ENCODE data around the gene C4A.

C4A gene

DNA sequence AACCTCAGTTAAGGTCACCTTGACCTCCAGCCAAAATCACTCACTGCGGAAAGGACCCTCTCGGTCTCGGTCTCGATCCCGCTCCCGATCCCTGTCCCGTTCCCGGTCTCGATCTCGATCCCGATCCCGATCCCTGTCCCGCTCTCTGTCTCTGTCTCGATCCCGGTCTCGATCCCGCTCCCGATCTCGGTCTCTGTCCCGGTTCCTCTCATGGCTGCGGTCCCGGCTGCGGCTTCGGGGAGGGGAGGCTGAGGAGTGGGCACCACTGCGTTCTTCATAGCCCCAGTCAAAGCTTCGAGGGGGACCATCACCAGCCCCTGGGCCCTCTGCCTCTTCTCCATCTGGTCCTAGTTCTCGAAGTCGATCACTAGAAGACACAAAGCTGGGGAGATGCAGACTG lies 27.3 kb upstream of the C4A start:
- H3K9ac ChIP-seq = no peak overlapping the region
- H2AFZ ChIP-seq (ENCODE audit: low read depth) = no peak overlapping the region
- H3K27me3 ChIP-seq (ENCODE audit: insufficient read depth, low read depth) = no peaks in the 10 kb centered on the region
- H3K36me3 ChIP-seq (ENCODE audit: insufficient read depth) = 0 out of 2 replicates have a peak, but pooled peaks cover 5% of the 10 kb centered on the region
- no peak overlapping the region for H3K27ac ChIP-seq
- H4K20me1 ChIP-seq (ENCODE audit: insufficient read depth) = no peaks in the 10 kb centered on the region
- no peak for TF ChIP-seq CTCF (conservative IDR thresholded peaks at IDR 0.05; ENCODE audit: low read depth, low read length)
- peaks cover 18% of the 10 kb centered on the region for H3K79me2 ChIP-seq (ENCODE audit: insufficient read depth, low read depth)
- H3K4me2 ChIP-seq = no peak overlapping the region
- H3K4me1 ChIP-seq (ENCODE audit: low read depth, poor library complexity, severe bottlenecking) = peaks cover 9% of the 10 kb centered on the region
- H3K4me3 ChIP-seq (IDR thresholded peaks at IDR 0.05; ENCODE audit: insufficient read depth, low read depth, low read length) = no peak overlapping the region

GRCh38 chr6:31956796-31957195 lies 25.1 kb upstream of the C4A start:
- Histone ChIP-seq H4K20me1 (ENCODE audit: insufficient read depth) (no peaks in the 10 kb centered on the region), H3K9ac (no peak overlapping the region), H3K79me2 (ENCODE audit: insufficient read depth, low read depth) (peaks cover 18% of the 10 kb centered on the region), H3K4me1 (ENCODE audit: low read depth, poor library complexity, severe bottlenecking) (peaks cover 9% of the 10 kb centered on the region), H3K4me2 (no peak overlapping the region), H2AFZ (ENCODE audit: low read depth) (no peak overlapping the region), H3K36me3 (ENCODE audit: insufficient read depth) (peaks cover 8% of the 10 kb centered on the region; the same call in 1 of the 2 replicates), H3K27ac (no peak overlapping the region), H3K27me3 (ENCODE audit: insufficient read depth, low read depth) (no peaks in the 10 kb centered on the region), H3K4me3 (IDR thresholded peaks at IDR 0.05; ENCODE audit: insufficient read depth, low read depth, low read length) (no peak overlapping the region)
- no peak for TF ChIP-seq CTCF (conservative IDR thresholded peaks at IDR 0.05; ENCODE audit: low read depth, low read length)

- Histone ChIP-seq H3K79me2 (ENCODE audit: insufficient read depth, low read depth) (peaks cover 18% of the 10 kb centered on the region), H3K27me3 (ENCODE audit: insufficient read depth, low read depth) (no peaks in the 10 kb centered on the region), H3K27ac (no peak overlapping the region; the same call in 1 of the 2 replicates), H3K4me1 (ENCODE audit: low read depth, poor library complexity, severe bottlenecking) (peaks cover 9% of the 10 kb centered on the region), H2AFZ (ENCODE audit: low read depth) (peak overlapping the region; percentile 36), H4K20me1 (ENCODE audit: insufficient read depth) (no peaks in the 10 kb centered on the region), H3K4me2 (peak overlapping the region; percentile 70), H3K4me3 (IDR thresholded peaks at IDR 0.05; ENCODE audit: insufficient read depth, low read depth, low read length) (peak overlapping the region; percentile 76), H3K36me3 (ENCODE audit: insufficient read depth) (peaks cover 13% of the 10 kb centered on the region; the same call in 1 of the 2 replicates), H3K9ac (peak overlapping the region; percentile 54)
- TF ChIP-seq CTCF (conservative IDR thresholded peaks at IDR 0.05; ENCODE audit: low read depth, low read length) = no peak
These were observed 23.5 kb upstream of the C4A start for GRCh38 chr6:31958412-31958740.

DNA sequence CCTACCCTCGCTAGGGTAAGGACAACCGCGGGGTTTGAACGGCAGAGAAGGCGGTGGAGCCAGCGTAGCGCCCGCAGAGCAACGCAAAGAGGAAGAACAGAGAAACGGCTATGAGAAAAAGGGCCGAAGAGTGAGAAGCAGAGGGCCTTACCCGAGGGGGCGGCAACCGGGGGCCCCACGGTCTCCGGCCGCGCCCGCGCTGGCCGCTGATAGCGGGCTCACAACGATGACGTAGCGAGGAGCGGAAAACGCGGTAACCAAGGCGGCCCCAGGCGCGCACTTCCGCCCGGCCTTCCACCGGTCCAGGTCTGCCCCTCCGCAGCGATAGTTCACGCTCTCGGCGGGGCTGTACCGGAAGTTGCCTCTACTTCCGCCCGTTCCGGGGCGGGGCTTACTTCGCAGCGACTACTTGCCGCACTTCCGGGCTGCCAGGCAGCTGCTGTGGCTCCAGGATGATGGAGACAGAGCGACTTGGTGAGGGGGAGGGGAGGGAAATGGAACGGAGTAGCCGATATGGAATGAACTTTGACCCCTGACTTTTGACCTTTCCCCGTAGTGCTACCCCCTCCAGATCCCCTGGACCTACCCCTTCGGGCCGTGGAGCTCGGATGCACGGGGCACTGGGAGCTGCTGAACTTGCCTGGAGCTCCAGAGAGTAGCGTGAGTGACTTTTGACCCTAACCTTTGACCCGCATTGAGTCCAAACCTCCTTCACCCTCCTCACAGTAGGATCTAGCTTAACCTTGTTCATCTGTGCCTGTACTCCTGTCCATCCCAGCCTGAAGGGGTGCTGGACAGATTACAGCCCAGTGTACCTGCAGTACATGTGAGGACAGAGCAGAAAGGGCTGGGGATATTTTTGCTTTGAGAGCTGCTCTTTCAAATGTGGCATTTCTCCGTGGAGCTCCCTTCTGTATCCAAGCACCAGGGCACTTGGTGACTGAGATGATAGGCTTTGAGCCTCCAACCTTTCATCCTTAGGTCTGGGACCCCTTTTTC lies 22.8 kb upstream of the C4A start, which contains the start of the genes NELFE and SKIC2:
Gene NELFE (minus strand): TSS at position 231 of the 999 bp plus-strand sequence. CDS start 525 bp downstream, outside the sequence.
Gene SKIC2 (plus strand): TSS at position 435 of the 999 bp plus-strand sequence. CDS start 18 bp downstream, at position 453.
- peaks cover 13% of the 10 kb centered on the region; the same call in 1 of the 2 replicates for H3K36me3 ChIP-seq (ENCODE audit: insufficient read depth)
- no peaks in the 10 kb centered on the region for H3K27me3 ChIP-seq (ENCODE audit: insufficient read depth, low read depth)
- no peak for TF ChIP-seq CTCF (conservative IDR thresholded peaks at IDR 0.05; ENCODE audit: low read depth, low read length)

More for the DNA sequence above, 22.8 kb upstream of the C4A start, which contains the start of the genes NELFE and SKIC2:
- Histone ChIP-seq H3K9ac (peak within 1 kb of the TSS; percentile 54), H4K20me1 (ENCODE audit: insufficient read depth) (no peaks in the 10 kb centered on the region), H3K4me3 (IDR thresholded peaks at IDR 0.05; ENCODE audit: insufficient read depth, low read depth, low read length) (peak within 1 kb of the TSS; percentile 76), H3K79me2 (ENCODE audit: insufficient read depth, low read depth) (peaks cover 18% of the 10 kb centered on the region), H3K4me1 (ENCODE audit: low read depth, poor library complexity, severe bottlenecking) (peaks cover 9% of the 10 kb centered on the region), H3K4me2 (peak within 1 kb of the TSS; percentile 71), H2AFZ (ENCODE audit: low read depth) (peak within 1 kb of the TSS; percentile 36), H3K27ac (no peak within 1 kb of the TSS; the same call in 1 of the 2 replicates)

Data from KMS-11 (cell line).